ENCODE measurements around the gene VWA2.

The VWA2 gene

DNA sequence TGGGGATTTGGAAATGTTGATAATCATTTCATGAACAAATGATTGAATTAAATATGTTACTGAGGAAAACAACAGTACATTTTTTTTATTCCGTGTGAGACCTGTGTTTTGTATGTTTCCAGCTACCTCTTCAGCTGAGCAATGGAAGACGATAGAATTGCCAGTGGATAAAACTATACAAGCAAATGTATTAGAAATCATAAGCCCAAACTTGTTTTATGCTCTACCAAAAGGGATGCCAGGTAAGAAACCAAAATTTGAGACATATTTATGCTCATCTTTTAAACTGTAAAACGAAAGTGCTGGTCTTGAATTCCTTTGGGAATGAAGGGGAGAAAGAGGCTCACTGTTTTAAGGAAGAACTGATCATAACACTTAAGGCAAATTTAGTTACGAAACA, 17.8 kb upstream of the VWA2 start:
- Histone ChIP-seq H3K18ac (ENCODE audit: low read length) (no peak overlapping the region), H3K27me3 (ENCODE audit: control insufficient read depth in 3 of 3, insufficient read depth in 3 of 3, low read depth in 1 of 3, low read length in 3 of 3) (peaks cover 0 to 24% (median 0%) of the 10 kb centered on the region in 3 experiments), H3K14ac (ENCODE audit: low read length) (no peak overlapping the region), H3K27ac (replicated peaks; ENCODE audit: low read length) (no peak overlapping the region), H3K23ac (ENCODE audit: low read depth, low read length, poor library complexity) (no peak overlapping the region), H3K9me3 (replicated peaks in 1 of 2; ENCODE audit: control insufficient read depth in 2 of 2, insufficient read depth in 1 of 2, low read depth in 1 of 2, low read length in 2 of 2) (no peaks in the 10 kb centered on the region), H2BK5ac (ENCODE audit: low read length) (no peak overlapping the region), H3K4ac (ENCODE audit: low read length) (no peak overlapping the region), H4K91ac (ENCODE audit: low read depth, low read length, poor library complexity) (no peak overlapping the region), H4K8ac (ENCODE audit: low read depth, low read length) (no peak overlapping the region), H3K79me1 (ENCODE audit: low read depth, low read length) (no peaks in the 10 kb centered on the region), H2AFZ (ENCODE audit: low read length) (no peak overlapping the region), H3K4me3 (ENCODE audit: low read length in 2 of 2) (no peak overlapping the region), H2AK5ac (ENCODE audit: low read depth, low read length) (no peak overlapping the region), H2BK12ac (ENCODE audit: low read length) (no peak overlapping the region), H3K36me3 (replicated peaks in 1 of 2; ENCODE audit: control insufficient read depth in 2 of 2, insufficient read depth in 2 of 2, low read length in 2 of 2) (no peaks in the 10 kb centered on the region), H2BK120ac (ENCODE audit: low read depth, low read length) (no peak overlapping the region), H2BK15ac (ENCODE audit: low read length) (no peak overlapping the region), H3K9ac (ENCODE audit: low read depth, low read length, poor library complexity) (no peak overlapping the region), H3K4me1 (ENCODE audit: control insufficient read depth in 2 of 2, insufficient read depth in 1 of 2, low read depth in 1 of 2, low read length in 2 of 2) (no peaks in the 10 kb centered on the region), H3K4me2 (ENCODE audit: insufficient read depth, low read length, poor library complexity, severe bottlenecking) (no peak overlapping the region)
- DNase-seq (ENCODE audit: low spot score), result no peak
- WGBS, 2 donors (ENCODE audit: extremely low coverage in 2 of 2, insufficient read length in 2 of 2, insufficient replicate concordance in 1 of 2), result no CpG with 5 or more reads among the region's 4 CpGs

DNA sequence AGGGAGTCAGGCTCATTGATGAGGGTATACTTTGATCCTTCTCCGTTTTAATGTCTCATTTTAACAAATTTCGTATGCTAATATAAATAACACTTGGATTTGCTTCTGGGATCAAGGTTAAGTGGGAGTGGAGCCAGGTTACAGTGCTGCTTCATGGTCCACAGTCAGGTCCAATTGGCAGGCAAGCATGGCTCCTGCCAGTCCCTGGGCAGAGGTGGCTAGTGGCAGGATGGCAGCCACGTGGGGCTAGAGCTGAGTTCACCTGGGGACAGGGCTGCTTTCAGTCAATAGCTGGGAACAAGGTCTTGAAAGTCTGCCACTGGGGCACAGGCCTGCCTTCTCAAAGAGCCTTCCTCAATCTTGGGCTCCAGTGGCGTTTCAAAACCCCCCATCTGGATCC, 16.0 kb upstream of the VWA2 start:
- Histone ChIP-seq H3K4ac (ENCODE audit: low read length) (no peak overlapping the region), H3K9ac (ENCODE audit: low read depth, low read length, poor library complexity) (peak overlapping the region; percentile 17), H3K4me3 (ENCODE audit: low read length in 2 of 2) (peak overlapping the region in 1 of 2 donors; percentile 70), H2BK12ac (ENCODE audit: low read length) (no peak overlapping the region), H3K23ac (ENCODE audit: low read depth, low read length, poor library complexity) (no peak overlapping the region), H4K8ac (ENCODE audit: low read depth, low read length) (no peak overlapping the region), H3K14ac (ENCODE audit: low read length) (no peak overlapping the region), H4K91ac (ENCODE audit: low read depth, low read length, poor library complexity) (no peak overlapping the region), H3K79me1 (ENCODE audit: low read depth, low read length) (no peaks in the 10 kb centered on the region), H3K18ac (ENCODE audit: low read length) (no peak overlapping the region), H3K27ac (replicated peaks; ENCODE audit: low read length) (no peak overlapping the region), H3K27me3 (ENCODE audit: control insufficient read depth in 3 of 3, insufficient read depth in 3 of 3, low read depth in 1 of 3, low read length in 3 of 3) (peaks cover 0 to 30% (median 0%) of the 10 kb centered on the region in 3 experiments), H2BK5ac (ENCODE audit: low read length) (no peak overlapping the region), H3K4me1 (ENCODE audit: control insufficient read depth in 2 of 2, insufficient read depth in 1 of 2, low read depth in 1 of 2, low read length in 2 of 2) (no peaks in the 10 kb centered on the region), H3K36me3 (replicated peaks in 1 of 2; ENCODE audit: control insufficient read depth in 2 of 2, insufficient read depth in 2 of 2, low read length in 2 of 2) (no peaks in the 10 kb centered on the region), H2BK120ac (ENCODE audit: low read depth, low read length) (no peak overlapping the region), H2BK15ac (ENCODE audit: low read length) (no peak overlapping the region), H3K9me3 (replicated peaks in 1 of 2; ENCODE audit: control insufficient read depth in 2 of 2, insufficient read depth in 1 of 2, low read depth in 1 of 2, low read length in 2 of 2) (no peaks in the 10 kb centered on the region), H3K4me2 (ENCODE audit: insufficient read depth, low read length, poor library complexity, severe bottlenecking) (no peak overlapping the region), H2AFZ (ENCODE audit: low read length) (no peak overlapping the region), H2AK5ac (ENCODE audit: low read depth, low read length) (no peak overlapping the region)
- no peak for DNase-seq (ENCODE audit: low spot score)
- no CpG with 5 or more reads among the region's 4 CpGs for WGBS, 2 donors (ENCODE audit: extremely low coverage in 2 of 2, insufficient read length in 2 of 2, insufficient replicate concordance in 1 of 2)

DNA sequence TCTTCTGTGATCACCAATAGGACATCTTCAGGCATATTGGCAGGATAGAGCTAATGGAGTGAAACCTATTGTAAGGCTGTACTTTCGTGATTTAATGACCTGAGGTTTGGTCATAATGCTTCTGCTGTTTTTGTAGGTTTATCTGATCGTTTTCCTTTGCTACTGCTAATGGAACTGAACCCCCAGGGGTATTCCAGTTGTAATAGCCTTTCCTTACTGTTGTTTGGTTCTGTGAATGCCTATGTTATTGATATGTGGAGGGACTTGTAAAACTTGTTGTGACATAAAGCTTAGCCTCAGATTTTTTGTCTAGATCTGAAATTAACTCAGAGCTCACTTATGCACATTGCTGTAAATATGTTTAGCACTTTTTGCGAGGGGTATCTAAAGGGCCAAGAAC, 10.9 kb upstream of the VWA2 start:
- Histone ChIP-seq H3K27me3 (ENCODE audit: control insufficient read depth in 3 of 3, insufficient read depth in 3 of 3, low read depth in 1 of 3, low read length in 3 of 3) (peaks cover 0 to 37% (median 0%) of the 10 kb centered on the region in 3 experiments), H3K9ac (ENCODE audit: low read depth, low read length, poor library complexity) (no peak overlapping the region), H3K4ac (ENCODE audit: low read length) (no peak overlapping the region), H2BK15ac (ENCODE audit: low read length) (no peak overlapping the region), H2BK12ac (ENCODE audit: low read length) (no peak overlapping the region), H3K4me1 (ENCODE audit: control insufficient read depth in 2 of 2, insufficient read depth in 1 of 2, low read depth in 1 of 2, low read length in 2 of 2) (no peaks in the 10 kb centered on the region), H3K14ac (ENCODE audit: low read length) (no peak overlapping the region), H2BK120ac (ENCODE audit: low read depth, low read length) (no peak overlapping the region), H3K4me2 (ENCODE audit: insufficient read depth, low read length, poor library complexity, severe bottlenecking) (no peak overlapping the region), H4K91ac (ENCODE audit: low read depth, low read length, poor library complexity) (no peak overlapping the region), H3K79me1 (ENCODE audit: low read depth, low read length) (no peaks in the 10 kb centered on the region), H2BK5ac (ENCODE audit: low read length) (no peak overlapping the region), H2AK5ac (ENCODE audit: low read depth, low read length) (no peak overlapping the region), H3K36me3 (replicated peaks in 1 of 2; ENCODE audit: control insufficient read depth in 2 of 2, insufficient read depth in 2 of 2, low read length in 2 of 2) (no peaks in the 10 kb centered on the region), H3K18ac (ENCODE audit: low read length) (no peak overlapping the region), H4K8ac (ENCODE audit: low read depth, low read length) (no peak overlapping the region), H3K23ac (ENCODE audit: low read depth, low read length, poor library complexity) (no peak overlapping the region), H3K9me3 (replicated peaks in 1 of 2; ENCODE audit: control insufficient read depth in 2 of 2, insufficient read depth in 1 of 2, low read depth in 1 of 2, low read length in 2 of 2) (no peaks in the 10 kb centered on the region), H3K27ac (replicated peaks; ENCODE audit: low read length) (no peak overlapping the region), H2AFZ (ENCODE audit: low read length) (no peak overlapping the region), H3K4me3 (ENCODE audit: low read length in 2 of 2) (no peak overlapping the region)
- DNase-seq (ENCODE audit: low spot score), result no peak
- WGBS, 2 donors (ENCODE audit: extremely low coverage in 2 of 2, insufficient read length in 2 of 2, insufficient replicate concordance in 1 of 2), result no CpG with 5 or more reads among the region's 3 CpGs

DNA sequence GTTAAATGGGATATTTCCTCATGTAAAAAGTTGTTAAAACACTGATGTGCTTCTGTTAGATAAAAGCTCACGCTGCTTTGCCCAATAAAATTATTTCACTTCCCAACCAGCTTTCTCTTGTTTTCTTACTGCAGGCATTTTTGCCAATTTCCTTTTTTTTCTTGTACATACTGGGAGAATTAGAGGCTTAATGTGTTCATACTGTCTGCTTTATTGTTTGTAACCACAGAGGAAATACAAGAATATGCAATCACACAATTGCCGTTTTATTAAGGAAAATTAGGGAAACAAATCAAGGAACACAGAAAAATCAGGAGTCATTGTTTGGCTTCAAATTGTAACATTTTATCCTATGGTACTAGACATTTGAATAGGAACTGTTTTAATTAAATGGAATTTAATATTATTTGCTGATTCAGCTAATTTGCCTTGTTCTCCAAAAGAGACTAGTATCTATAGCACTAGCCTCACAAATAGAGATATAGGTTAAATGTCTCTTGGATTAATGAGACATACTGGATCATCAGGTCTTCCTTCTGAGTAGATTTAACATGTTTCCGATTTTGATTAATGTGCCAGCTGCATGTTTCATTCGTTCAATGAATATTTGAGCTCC, 6.4 kb upstream of the VWA2 start:
- H3K27ac ChIP-seq (replicated peaks; ENCODE audit: low read length), result no peak overlapping the region
- H3K23ac ChIP-seq (ENCODE audit: low read depth, low read length, poor library complexity), result no peak overlapping the region
- DNase-seq (ENCODE audit: low spot score), result no peak
- H3K4ac ChIP-seq (ENCODE audit: low read length), result no peak overlapping the region
- no peaks in the 10 kb centered on the region for H3K36me3 ChIP-seq (replicated peaks in 1 of 2; ENCODE audit: control insufficient read depth in 2 of 2, insufficient read depth in 2 of 2, low read length in 2 of 2)
- no peak overlapping the region for H2BK120ac ChIP-seq (ENCODE audit: low read depth, low read length)
- no CpG with 5 or more reads among the region's 4 CpGs for WGBS, 2 donors (ENCODE audit: extremely low coverage in 2 of 2, insufficient read length in 2 of 2, insufficient replicate concordance in 1 of 2)
- H3K4me1 ChIP-seq (ENCODE audit: control insufficient read depth in 2 of 2, insufficient read depth in 1 of 2, low read depth in 1 of 2, low read length in 2 of 2), result no peaks in the 10 kb centered on the region
- no peak overlapping the region for H4K91ac ChIP-seq (ENCODE audit: low read depth, low read length, poor library complexity)
- H2BK15ac ChIP-seq (ENCODE audit: low read length), result no peak overlapping the region
- H3K14ac ChIP-seq (ENCODE audit: low read length), result no peak overlapping the region
- no peak overlapping the region for H2AFZ ChIP-seq (ENCODE audit: low read length)
- H3K9ac ChIP-seq (ENCODE audit: low read depth, low read length, poor library complexity), result no peak overlapping the region
- H3K79me1 ChIP-seq (ENCODE audit: low read depth, low read length), result no peaks in the 10 kb centered on the region
- peaks cover 0 to 55% (median 0%) of the 10 kb centered on the region in 3 experiments for H3K27me3 ChIP-seq (ENCODE audit: control insufficient read depth in 3 of 3, insufficient read depth in 3 of 3, low read depth in 1 of 3, low read length in 3 of 3)
- no peak overlapping the region for H2AK5ac ChIP-seq (ENCODE audit: low read depth, low read length)
- no peak overlapping the region for H2BK12ac ChIP-seq (ENCODE audit: low read length)
- H2BK5ac ChIP-seq (ENCODE audit: low read length), result no peak overlapping the region
- H3K4me3 ChIP-seq (ENCODE audit: low read length in 2 of 2), result no peak overlapping the region
- no peak overlapping the region for H3K18ac ChIP-seq (ENCODE audit: low read length)
- H3K4me2 ChIP-seq (ENCODE audit: insufficient read depth, low read length, poor library complexity, severe bottlenecking), result no peak overlapping the region
- H3K9me3 ChIP-seq (replicated peaks in 1 of 2; ENCODE audit: control insufficient read depth in 2 of 2, insufficient read depth in 1 of 2, low read depth in 1 of 2, low read length in 2 of 2), result no peaks in the 10 kb centered on the region
- no peak overlapping the region for H4K8ac ChIP-seq (ENCODE audit: low read depth, low read length)
